Suprapubic skin (tissue), 4 donors: ENCODE measurements around the gene SMARCA2. TPM values are rescaled to one million over a fixed set of nuclear protein-coding genes. Genes with fewer than 3 reads are reported as not detected.

Experiments
- DNase-seq, 2 donors: peaks; one replicate each; pipeline ENCODE4 v3.0.0-alpha.2; 2019; ENCODE audit warnings: low spot score in 2 of 2
- H3K27ac ChIP-seq: fragments of 200-600 bp; sonication (generic); one replicate; pipeline ENCODE4 v1.5.1; 2019
- H3K27me3 ChIP-seq: fragments of 200-600 bp; sonication (generic); one replicate; pipeline ENCODE4 v1.5.1; 2019
- H3K36me3 ChIP-seq: fragments of 200-600 bp; sonication (generic); one replicate; pipeline ENCODE4 v1.5.1; 2019
- H3K4me1 ChIP-seq: fragments of 200-600 bp; sonication (generic); one replicate; pipeline ENCODE4 v1.5.1; 2019
- H3K4me3 ChIP-seq: fragments of 200-600 bp; sonication (generic); one replicate; pipeline ENCODE4 v1.5.1; 2019; ENCODE audit warnings: mild to moderate bottlenecking
- H3K9me3 ChIP-seq: fragments of 200-600 bp; sonication (generic); one replicate; pipeline ENCODE4 v1.5.1; 2019
- CTCF ChIP-seq, 2 donors: fragments of 200-600 bp in 1 of 2; fragments of 450-650 bp in 1 of 2; sonication (generic) in 1 of 2; IDR thresholded peaks; one replicate each; pipeline ENCODE4 v1.5.1; 2016 to 2019; ENCODE audit warnings: antibody characterized with exemption in 2 of 2, mild to moderate bottlenecking in 1 of 2, moderate library complexity in 1 of 2
- EP300 ChIP-seq: sonication (generic); formaldehyde crosslinking; IDR thresholded peaks from one replicate; pipeline ENCODE4 v1.6.1; 2017; ENCODE audit warnings: antibody characterized with exemption
- POLR2A ChIP-seq, 2 donors: fragments of 450-650 bp; IDR thresholded peaks; one replicate each; pipeline ENCODE4 v1.6.1; 2017; ENCODE audit warnings: antibody characterized with exemption in 2 of 2, mild to moderate bottlenecking in 2 of 2, moderate library complexity in 2 of 2
- POLR2AphosphoS5 ChIP-seq, 3 donors: sonication (generic); formaldehyde crosslinking; IDR thresholded peaks; one replicate each; pipeline ENCODE4 v1.6.1; 2017; ENCODE audit warnings: antibody characterized with exemption in 3 of 3
- WGBS: methylation state at CpG from one replicate; pipeline ENCODE4 v1.1.5; 2018; 5-methylcytosine and 5-hydroxymethylcytosine counted together
- total RNA-seq, 4 donors: library from RNA; depleted of rRNA; stranded (reverse); fragments of >200 nt; gene quantifications; one replicate each; pipeline ENCODE4 v1.1.0, GENCODE V29; 2016

SMARCA2 gene
- total RNA-seq, 4 donors from 2014 or later = 88.9 to 236 (median 140) TPM

DNA sequence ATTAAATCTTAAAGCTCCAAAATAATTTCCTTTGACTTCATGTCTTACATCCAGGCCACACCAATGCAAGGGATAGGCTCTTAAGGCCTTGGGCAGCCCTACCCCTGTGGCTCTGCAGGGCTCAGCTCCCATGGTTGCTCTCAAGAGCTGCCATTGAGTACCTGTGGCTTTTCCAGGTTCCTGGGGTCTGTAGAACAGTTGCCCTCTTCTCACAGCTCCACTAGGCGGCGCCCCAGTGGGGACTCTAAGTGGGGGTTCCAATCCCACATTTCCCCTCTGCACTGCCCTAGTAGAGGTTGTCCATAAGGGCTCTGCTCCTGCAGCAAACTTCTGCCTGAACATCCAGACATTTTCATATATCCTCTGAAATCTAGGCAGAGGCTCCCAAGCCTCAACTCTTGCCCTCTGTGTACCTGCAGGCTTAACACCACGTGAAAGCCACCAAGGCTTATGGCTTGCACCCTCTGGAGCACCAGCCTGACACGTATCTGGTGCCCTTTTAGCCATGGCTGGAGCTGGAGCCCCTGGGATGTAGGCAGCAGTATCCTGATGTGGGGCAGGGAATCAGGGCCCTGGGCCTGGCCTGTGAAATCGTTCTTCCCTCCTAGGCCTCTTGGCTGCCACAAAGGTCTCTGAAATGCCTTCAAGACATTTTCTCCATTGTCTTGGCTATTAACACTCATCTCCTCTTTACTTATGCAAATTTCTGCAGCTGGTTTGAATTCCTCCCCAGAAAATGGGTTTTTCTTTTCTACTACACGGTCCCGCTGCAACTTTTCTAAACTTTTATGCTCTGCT, 185.1 kb downstream of the SMARCA2 start:
- TF ChIP-seq POLR2AphosphoS5 (IDR thresholded peaks at IDR 0.05) (no peak), EP300 (no peak), CTCF (IDR thresholded peaks at IDR 0.05) (no peak), POLR2A (IDR thresholded peaks at IDR 0.05) (no peak)
- 93% methylated on average over 7 of the region's 7 CpGs for WGBS
- Histone ChIP-seq H3K27ac (no peak overlapping the region), H3K36me3 (peaks cover 7% of the 10 kb centered on the region), H3K4me1 (no peaks in the 10 kb centered on the region), H3K4me3 (no peak overlapping the region), H3K9me3 (no peaks in the 10 kb centered on the region), H3K27me3 (no peaks in the 10 kb centered on the region)
- no peak for DNase-seq

- Histone ChIP-seq H3K4me1 (no peaks in the 10 kb centered on the region), H3K4me3 (no peak overlapping the region), H3K9me3 (no peaks in the 10 kb centered on the region), H3K27me3 (no peaks in the 10 kb centered on the region), H3K27ac (no peak overlapping the region), H3K36me3 (no peaks in the 10 kb centered on the region)
- WGBS = 67% methylated on average over 4 of the region's 4 CpGs
- DNase-seq = no peak
- TF ChIP-seq EP300 = no peak
- no peak for TF ChIP-seq POLR2A (IDR thresholded peaks at IDR 0.05)
- TF ChIP-seq CTCF (IDR thresholded peaks at IDR 0.05) = no peak
- no peak for TF ChIP-seq POLR2AphosphoS5 (IDR thresholded peaks at IDR 0.05)
Observed at GRCh38 chr9:2208465-2208864, 193.3 kb downstream of the SMARCA2 start.

DNA sequence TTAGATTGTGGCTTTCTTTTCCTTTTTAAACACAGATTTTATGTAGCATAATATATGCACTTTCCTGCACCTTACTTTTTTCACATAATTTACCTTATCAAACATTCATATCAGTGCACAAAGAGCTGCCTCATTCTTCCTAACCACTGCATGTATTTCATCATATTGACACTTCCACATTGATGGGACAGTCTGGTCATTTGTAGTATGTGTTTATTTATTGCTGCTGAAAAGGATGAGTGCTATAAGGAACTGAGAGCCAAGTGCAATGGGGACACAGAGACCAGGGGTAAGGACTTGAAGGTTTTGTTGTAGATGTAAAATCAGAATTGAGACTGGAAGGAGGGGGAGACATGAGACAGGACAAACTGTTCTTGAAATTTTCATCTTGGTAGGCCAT, 193.8 kb downstream of the SMARCA2 start:
- no peaks in the 10 kb centered on the region for H3K27me3 ChIP-seq
- no peak for DNase-seq
- H3K4me3 ChIP-seq = no peak overlapping the region
- no peaks in the 10 kb centered on the region for H3K9me3 ChIP-seq
- H3K27ac ChIP-seq = no peak overlapping the region
- H3K36me3 ChIP-seq = no peaks in the 10 kb centered on the region
- no peaks in the 10 kb centered on the region for H3K4me1 ChIP-seq
- TF ChIP-seq EP300 (no peak), POLR2AphosphoS5 (IDR thresholded peaks at IDR 0.05) (no peak), POLR2A (IDR thresholded peaks at IDR 0.05) (no peak), CTCF (IDR thresholded peaks at IDR 0.05) (no peak)

DNA sequence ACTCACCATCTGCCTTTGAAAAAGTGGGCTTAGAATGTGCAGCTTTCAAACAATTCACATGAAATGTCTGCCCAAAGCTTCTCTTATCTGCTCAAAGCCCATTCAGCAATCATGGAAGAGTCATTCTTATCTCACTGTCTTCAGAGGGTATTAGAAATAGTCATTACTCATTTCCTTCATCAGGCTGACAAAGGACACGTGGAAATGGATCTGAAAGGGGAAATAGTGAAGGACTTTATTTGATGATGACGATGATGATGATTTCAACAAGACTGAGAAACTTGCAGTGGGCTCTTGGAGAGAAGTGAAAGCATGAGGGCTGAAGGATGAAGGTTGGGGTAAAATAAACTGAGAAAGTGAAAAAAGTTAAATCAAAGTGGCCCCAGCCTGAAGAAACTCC, 194.3 kb downstream of the SMARCA2 start:
- no peak for DNase-seq
- no peaks in the 10 kb centered on the region for H3K4me1 ChIP-seq
- H3K9me3 ChIP-seq = no peaks in the 10 kb centered on the region
- TF ChIP-seq POLR2A (IDR thresholded peaks at IDR 0.05) (no peak), EP300 (no peak), POLR2AphosphoS5 (IDR thresholded peaks at IDR 0.05) (no peak), CTCF (IDR thresholded peaks at IDR 0.05) (no peak)
- no peak overlapping the region for H3K4me3 ChIP-seq
- no peaks in the 10 kb centered on the region for H3K36me3 ChIP-seq
- WGBS = 60% methylated on average over 2 of the region's 2 CpGs
- no peak overlapping the region for H3K27ac ChIP-seq
- no peaks in the 10 kb centered on the region for H3K27me3 ChIP-seq

- TF ChIP-seq EP300 (no peak), POLR2AphosphoS5 (IDR thresholded peaks at IDR 0.05) (no peak), POLR2A (IDR thresholded peaks at IDR 0.05) (no peak), CTCF (IDR thresholded peaks at IDR 0.05) (no peak)
Observed at GRCh38 chr9:2210201-2210600, 195.1 kb downstream of the SMARCA2 start.

More at GRCh38 chr9:2210201-2210600, 195.1 kb downstream of the SMARCA2 start:
- Histone ChIP-seq H3K27me3 (no peaks in the 10 kb centered on the region), H3K36me3 (no peaks in the 10 kb centered on the region), H3K27ac (no peak overlapping the region), H3K4me1 (no peaks in the 10 kb centered on the region), H3K4me3 (no peak overlapping the region), H3K9me3 (no peaks in the 10 kb centered on the region)
- WGBS = 85% methylated on average over 2 of the region's 2 CpGs
- no peak for DNase-seq
